Muscle layer of colon (tissue), 2 donors: ENCODE data around the gene DNAJC1.

Experiments used
- H3K27ac ChIP-seq: one replicate; pipeline ENCODE4 v1.7.0; 2013; ENCODE audit warnings: low read depth, mild to moderate bottlenecking, low read length, moderate library complexity
- H3K27me3 ChIP-seq, 2 donors: one replicate each; pipeline ENCODE4 v1.7.0; 2013; ENCODE audit warnings: low read length in 2 of 2, mild to moderate bottlenecking in 2 of 2; ENCODE audit not compliant: insufficient read depth in 2 of 2, control insufficient read depth in 1 of 2
- H3K36me3 ChIP-seq: one replicate; pipeline ENCODE4 v1.7.0; 2013; ENCODE audit warnings: mild to moderate bottlenecking, low read length; ENCODE audit not compliant: insufficient read depth
- H3K4me1 ChIP-seq: one replicate; pipeline ENCODE4 v1.7.0; 2013; ENCODE audit warnings: mild to moderate bottlenecking, low read length; ENCODE audit not compliant: insufficient read depth
- H3K4me3 ChIP-seq, 2 donors: one replicate each; pipeline ENCODE4 v1.7.0; 2013; ENCODE audit warnings: low read length in 2 of 2, low read depth in 1 of 2, mild to moderate bottlenecking in 1 of 2, moderate library complexity in 1 of 2
- H3K9ac ChIP-seq: one replicate; pipeline ENCODE4 v1.7.0; 2013; ENCODE audit warnings: low read length
- H3K9me3 ChIP-seq: one replicate; pipeline ENCODE4 v1.7.0; 2013; ENCODE audit warnings: mild to moderate bottlenecking, low read length
- donor health status: abdominal sarcoma.
- donor health status: Adenocarcinoma of cecum.

The DNAJC1 gene

DNA sequence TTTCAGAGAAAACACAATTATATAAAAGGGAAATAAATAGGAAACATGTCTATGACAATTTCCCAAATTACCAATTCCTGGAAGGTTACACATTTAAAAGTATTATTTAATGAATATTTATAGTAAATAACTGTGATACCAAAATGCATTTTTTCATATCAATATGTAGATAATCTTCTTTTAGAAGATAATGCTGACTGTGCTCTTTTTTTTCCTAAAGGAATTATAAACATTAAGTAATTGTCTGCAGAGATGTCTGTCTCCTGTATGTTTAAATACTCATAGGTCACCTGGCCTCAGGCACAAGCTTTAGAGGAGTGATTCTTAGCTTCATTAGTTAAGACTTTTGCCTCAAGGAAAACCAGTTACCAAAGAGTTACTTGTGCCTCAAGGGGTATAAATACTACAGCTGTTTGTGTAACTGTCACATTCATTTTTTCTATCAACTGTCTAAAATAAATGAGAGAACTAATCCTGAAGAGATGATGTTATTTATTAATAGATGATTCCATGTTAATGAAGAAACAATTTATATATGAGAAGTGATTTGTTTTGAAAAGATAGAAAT lies 77.1 kb downstream of the DNAJC1 start:
- no peak overlapping the region for H3K4me3 ChIP-seq
- no peaks in the 10 kb centered on the region for H3K27me3 ChIP-seq
- peaks cover 11% of the 10 kb centered on the region for H3K4me1 ChIP-seq
- no peak overlapping the region for H3K27ac ChIP-seq
- H3K36me3 ChIP-seq, result no peaks in the 10 kb centered on the region
- H3K9ac ChIP-seq, result no peak overlapping the region
- no peaks in the 10 kb centered on the region for H3K9me3 ChIP-seq

DNA sequence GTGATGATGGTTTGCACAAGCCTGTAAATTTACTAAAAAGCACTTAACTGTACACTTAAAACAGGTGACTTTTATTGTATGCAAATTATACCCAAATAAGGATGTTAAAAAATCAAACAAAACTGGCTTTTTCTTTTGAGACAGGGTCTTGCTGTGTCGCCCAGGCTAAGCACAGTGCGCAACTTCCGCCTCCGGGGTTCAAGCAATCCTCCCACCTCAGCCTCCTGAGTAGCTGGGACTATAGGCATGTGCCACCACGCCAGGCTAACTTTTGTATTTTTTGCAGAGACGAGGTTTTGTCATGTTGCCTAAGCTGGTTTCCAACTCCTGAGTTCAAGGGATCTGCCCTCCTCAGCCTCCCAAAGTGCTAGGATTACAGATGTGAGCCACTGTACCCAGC lies 77.7 kb downstream of the DNAJC1 start:
- no peak overlapping the region for H3K4me3 ChIP-seq
- no peak overlapping the region for H3K9ac ChIP-seq
- no peaks in the 10 kb centered on the region for H3K36me3 ChIP-seq
- H3K9me3 ChIP-seq, result no peaks in the 10 kb centered on the region
- no peak overlapping the region for H3K27ac ChIP-seq
- H3K27me3 ChIP-seq, result no peaks in the 10 kb centered on the region
- peaks cover 11% of the 10 kb centered on the region for H3K4me1 ChIP-seq

DNA sequence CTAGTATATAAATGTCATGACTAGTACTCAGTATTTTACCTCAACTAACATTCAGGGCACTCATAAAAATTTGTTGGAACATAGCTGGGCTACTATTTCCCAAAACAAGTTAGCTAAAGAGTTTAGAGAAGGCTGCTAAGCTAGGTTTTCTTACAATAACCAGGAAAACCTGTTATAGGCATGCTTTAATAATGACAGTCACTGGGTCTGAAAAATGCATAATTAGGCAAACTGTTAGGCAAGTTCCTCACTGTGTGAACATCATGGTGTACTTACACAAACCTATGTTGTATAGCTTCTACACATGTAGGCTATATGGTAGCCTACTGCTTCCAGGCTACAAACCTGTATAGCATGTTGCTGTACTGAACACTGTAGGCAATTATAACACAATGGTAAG lies 79.0 kb downstream of the DNAJC1 start:
- H3K4me1 ChIP-seq, result peaks cover 11% of the 10 kb centered on the region
- H3K36me3 ChIP-seq, result no peaks in the 10 kb centered on the region
- no peaks in the 10 kb centered on the region for H3K27me3 ChIP-seq
- no peaks in the 10 kb centered on the region for H3K9me3 ChIP-seq
- H3K9ac ChIP-seq, result no peak overlapping the region
- H3K27ac ChIP-seq, result no peak overlapping the region
- H3K4me3 ChIP-seq, result no peak overlapping the region

DNA sequence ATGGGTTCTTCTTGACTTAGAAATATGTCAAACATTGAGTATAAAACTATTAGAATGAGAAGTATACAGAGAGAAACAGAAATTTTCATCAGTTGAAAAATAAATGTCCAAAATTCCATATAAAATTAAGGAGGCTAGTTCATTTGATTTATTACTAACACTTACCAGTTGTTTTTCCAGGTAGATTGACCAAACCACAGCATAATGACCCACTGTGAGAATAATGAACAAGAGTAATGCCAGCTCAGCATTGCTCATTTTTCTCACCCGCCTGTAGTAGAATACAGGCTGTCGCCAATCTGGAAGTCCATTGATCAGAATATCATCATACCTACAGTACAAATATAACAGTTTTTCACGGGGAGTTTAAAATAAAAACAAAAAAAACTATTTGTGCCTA lies 82.9 kb downstream of the DNAJC1 start:
- Histone ChIP-seq H3K27ac (no peak overlapping the region), H3K36me3 (no peaks in the 10 kb centered on the region), H3K9ac (no peak overlapping the region), H3K4me3 (no peak overlapping the region), H3K27me3 (no peaks in the 10 kb centered on the region), H3K4me1 (no peaks in the 10 kb centered on the region), H3K9me3 (no peaks in the 10 kb centered on the region)

DNA sequence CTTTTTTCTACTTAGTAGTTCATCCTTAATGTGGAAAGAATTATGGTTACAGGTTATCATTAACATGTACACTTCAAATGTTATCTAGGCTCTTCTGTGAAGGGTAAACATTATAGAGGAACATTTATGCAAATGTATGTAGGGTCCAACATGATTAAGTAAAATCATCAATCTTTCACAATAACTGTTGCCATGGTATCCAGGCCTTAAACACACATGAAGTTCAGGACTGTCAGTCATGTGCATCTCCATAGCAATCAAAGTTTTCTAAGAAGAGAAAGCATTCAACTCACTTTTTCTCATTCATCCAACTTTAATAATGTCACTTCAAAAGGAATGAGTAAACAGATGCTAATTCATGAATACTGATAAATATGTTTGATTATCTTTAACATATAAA lies 83.6 kb downstream of the DNAJC1 start:
- Histone ChIP-seq H3K9ac (no peak overlapping the region), H3K27ac (no peak overlapping the region), H3K9me3 (no peaks in the 10 kb centered on the region), H3K36me3 (no peaks in the 10 kb centered on the region), H3K4me3 (no peak overlapping the region), H3K27me3 (no peaks in the 10 kb centered on the region), H3K4me1 (no peaks in the 10 kb centered on the region)

DNA sequence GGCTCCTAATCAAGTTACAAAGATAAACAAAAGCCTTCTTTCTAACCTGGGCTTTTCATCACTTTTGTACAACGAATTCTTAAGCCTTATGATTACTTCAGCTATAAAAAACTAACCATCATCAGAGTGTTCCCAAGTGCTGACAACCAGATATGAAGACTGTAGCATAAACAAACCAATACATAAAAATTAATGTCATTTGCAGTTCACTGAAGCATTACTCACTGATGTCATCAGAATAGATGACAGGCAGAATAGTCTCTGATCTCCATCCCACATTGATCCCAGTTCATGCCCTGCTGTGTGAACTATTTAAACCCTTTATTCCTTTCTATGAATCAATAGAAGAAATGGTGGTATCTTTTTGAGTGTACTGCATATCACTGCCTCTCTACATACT lies 84.4 kb downstream of the DNAJC1 start:
- Histone ChIP-seq H3K27me3 (no peaks in the 10 kb centered on the region), H3K4me1 (no peaks in the 10 kb centered on the region), H3K36me3 (no peaks in the 10 kb centered on the region)

DNA sequence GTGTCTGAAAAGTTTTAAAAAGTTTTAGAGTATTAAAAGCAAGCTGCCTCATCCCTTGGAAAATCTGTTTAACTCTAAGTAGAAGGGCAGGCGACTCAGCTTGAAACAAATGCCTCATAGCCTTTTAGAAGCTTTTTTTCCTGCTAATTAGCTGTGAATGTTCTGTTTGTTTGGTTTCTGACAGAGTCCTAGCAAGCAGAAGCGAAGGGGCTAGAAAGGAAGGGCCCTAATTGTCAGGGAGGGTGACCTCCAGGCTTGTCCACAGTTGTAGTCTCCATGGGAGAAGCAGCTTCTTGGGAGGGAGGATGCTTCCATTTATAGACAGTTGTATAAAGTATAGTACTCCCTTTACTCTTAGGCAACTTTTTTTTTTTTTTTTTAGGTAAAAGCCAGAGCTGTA lies 90.9 kb downstream of the DNAJC1 start:
- Histone ChIP-seq H3K27ac (no peak overlapping the region), H3K4me1 (no peaks in the 10 kb centered on the region), H3K9me3 (no peaks in the 10 kb centered on the region), H3K9ac (no peak overlapping the region), H3K36me3 (no peaks in the 10 kb centered on the region), H3K27me3 (no peaks in the 10 kb centered on the region), H3K4me3 (no peak overlapping the region)

More for the DNA sequence above, 84.4 kb downstream of the DNAJC1 start:
- Histone ChIP-seq H3K9ac (no peak overlapping the region), H3K4me3 (no peak overlapping the region), H3K9me3 (no peaks in the 10 kb centered on the region), H3K27ac (no peak overlapping the region)

DNA sequence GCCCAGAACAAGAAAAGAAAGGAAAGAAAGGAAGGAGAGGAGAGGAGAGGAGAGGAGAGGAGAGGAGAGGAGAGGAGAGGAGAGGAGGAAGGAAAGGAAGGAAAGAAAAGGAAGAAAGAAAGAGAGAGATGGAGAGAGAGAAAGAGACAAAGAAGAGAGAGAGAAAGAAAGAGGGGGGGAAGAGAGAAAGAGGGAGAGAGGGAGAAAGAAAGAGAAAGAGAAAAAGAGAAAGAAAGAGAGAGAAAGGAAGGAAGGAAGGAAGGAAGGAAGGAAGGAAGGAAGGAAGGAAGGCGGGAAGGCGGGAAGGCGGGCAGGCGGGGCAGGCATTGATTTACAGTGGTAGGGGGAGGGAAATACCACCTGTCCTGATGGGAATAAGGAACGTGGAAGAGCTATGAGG lies 92.7 kb downstream of the DNAJC1 start:
- Histone ChIP-seq H3K9me3 (no peaks in the 10 kb centered on the region), H3K4me3 (no peak overlapping the region), H3K4me1 (no peaks in the 10 kb centered on the region), H3K9ac (no peak overlapping the region), H3K36me3 (no peaks in the 10 kb centered on the region), H3K27ac (no peak overlapping the region), H3K27me3 (no peaks in the 10 kb centered on the region)

DNA sequence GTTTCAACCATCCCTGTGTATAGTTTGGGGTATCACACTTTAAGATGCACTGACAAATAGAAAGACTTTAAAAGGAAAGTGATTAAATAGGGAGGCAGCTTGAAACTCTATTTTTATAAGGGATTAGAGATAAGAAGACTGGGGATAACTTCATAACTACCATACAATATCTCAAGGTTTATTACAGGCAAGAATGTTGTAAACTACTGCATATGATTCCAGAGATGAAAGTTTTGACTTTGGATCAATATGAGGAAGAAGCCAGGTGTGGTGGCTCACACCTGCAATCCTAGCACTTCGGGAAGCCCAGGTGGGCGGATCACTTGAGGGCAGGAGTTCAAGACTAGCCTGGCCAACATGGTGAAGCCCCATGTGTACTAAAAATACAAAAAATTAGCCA lies 96.1 kb downstream of the DNAJC1 start:
- H3K9ac ChIP-seq, result no peak overlapping the region
- H3K27ac ChIP-seq, result no peak overlapping the region
- no peaks in the 10 kb centered on the region for H3K4me1 ChIP-seq
- H3K36me3 ChIP-seq, result no peaks in the 10 kb centered on the region
- no peaks in the 10 kb centered on the region for H3K9me3 ChIP-seq
- H3K4me3 ChIP-seq, result no peak overlapping the region
- H3K27me3 ChIP-seq, result no peaks in the 10 kb centered on the region

DNA sequence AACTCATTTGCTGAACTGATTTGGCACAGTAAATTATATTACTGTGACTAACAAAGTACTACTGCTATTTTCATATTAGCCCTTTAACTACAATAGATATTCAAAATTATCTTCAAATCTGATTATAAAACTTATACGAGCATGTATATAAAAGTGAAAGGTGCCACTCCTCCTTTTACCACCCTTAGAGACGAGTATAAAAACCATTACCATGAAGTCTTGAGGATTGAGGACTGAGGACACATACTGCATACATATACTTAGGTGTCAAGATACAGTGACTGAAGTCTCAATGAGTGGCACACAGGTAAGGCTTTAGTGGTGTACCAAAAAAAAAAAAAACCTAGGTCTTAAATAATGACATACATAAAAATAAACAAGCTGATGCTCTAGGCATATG lies 98.6 kb downstream of the DNAJC1 start:
- Histone ChIP-seq H3K27me3 (no peaks in the 10 kb centered on the region), H3K36me3 (no peaks in the 10 kb centered on the region), H3K4me3 (no peak overlapping the region), H3K4me1 (no peaks in the 10 kb centered on the region), H3K9ac (no peak overlapping the region), H3K27ac (no peak overlapping the region), H3K9me3 (no peaks in the 10 kb centered on the region)

DNA sequence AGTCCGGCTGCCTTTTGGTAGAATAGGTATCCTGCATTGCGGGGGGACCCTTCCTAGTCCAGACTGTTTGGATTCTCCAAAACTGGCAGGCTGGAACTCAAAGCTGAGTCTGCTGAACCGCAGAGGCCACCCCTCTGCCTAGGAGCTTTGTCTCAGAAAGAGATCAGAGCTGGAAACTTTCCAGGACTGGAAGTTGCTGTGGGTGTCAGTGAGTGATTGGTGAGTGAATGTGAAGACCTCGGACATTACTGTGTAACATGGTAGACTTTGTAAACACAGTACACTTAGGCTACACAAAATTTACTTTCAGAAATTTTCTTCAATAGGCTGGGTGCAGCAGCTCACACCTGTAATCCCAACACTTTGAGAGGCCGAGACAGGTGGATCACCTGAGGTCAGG lies 103.8 kb downstream of the DNAJC1 start:
- Histone ChIP-seq H3K27me3 (no peaks in the 10 kb centered on the region), H3K9ac (no peak overlapping the region), H3K4me3 (no peak overlapping the region), H3K36me3 (peaks cover 8% of the 10 kb centered on the region), H3K27ac (no peak overlapping the region), H3K4me1 (no peaks in the 10 kb centered on the region), H3K9me3 (no peaks in the 10 kb centered on the region)

DNA sequence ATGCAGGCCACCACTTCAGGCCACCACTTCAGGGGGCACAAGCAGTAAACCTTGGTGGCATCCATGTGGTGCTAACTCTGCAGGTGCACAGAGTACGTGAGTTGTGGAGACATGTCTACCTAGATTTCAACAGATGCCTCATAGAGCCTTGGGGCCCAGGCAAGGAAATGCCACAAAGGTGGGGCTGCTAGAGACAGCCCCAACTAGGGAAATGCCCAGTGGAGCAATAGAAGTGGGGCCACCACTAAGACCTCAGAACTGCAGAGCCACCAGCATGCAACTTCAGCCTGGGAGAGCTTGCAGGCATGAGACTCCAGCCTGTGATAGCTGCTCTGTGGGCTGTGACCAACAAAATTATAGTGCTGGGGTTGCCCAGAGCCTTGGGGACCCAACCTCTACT lies 107.6 kb downstream of the DNAJC1 start:
- H3K36me3 ChIP-seq, result peaks cover 14% of the 10 kb centered on the region

More for the DNA sequence above, 107.6 kb downstream of the DNAJC1 start:
- no peak overlapping the region for H3K9ac ChIP-seq
- no peaks in the 10 kb centered on the region for H3K4me1 ChIP-seq
- H3K4me3 ChIP-seq, result no peak overlapping the region
- peaks cover 6% of the 10 kb centered on the region for H3K9me3 ChIP-seq
- H3K27me3 ChIP-seq, result no peaks in the 10 kb centered on the region
- H3K27ac ChIP-seq, result no peak overlapping the region
